ENCODE measurements around the gene CIB4. TPM values are rescaled to one million over a fixed set of nuclear protein-coding genes. Genes with fewer than 3 reads are reported as not detected.

Gene CIB4
- total RNA-seq, 1 donor from 2014 or later, result not detected

DNA sequence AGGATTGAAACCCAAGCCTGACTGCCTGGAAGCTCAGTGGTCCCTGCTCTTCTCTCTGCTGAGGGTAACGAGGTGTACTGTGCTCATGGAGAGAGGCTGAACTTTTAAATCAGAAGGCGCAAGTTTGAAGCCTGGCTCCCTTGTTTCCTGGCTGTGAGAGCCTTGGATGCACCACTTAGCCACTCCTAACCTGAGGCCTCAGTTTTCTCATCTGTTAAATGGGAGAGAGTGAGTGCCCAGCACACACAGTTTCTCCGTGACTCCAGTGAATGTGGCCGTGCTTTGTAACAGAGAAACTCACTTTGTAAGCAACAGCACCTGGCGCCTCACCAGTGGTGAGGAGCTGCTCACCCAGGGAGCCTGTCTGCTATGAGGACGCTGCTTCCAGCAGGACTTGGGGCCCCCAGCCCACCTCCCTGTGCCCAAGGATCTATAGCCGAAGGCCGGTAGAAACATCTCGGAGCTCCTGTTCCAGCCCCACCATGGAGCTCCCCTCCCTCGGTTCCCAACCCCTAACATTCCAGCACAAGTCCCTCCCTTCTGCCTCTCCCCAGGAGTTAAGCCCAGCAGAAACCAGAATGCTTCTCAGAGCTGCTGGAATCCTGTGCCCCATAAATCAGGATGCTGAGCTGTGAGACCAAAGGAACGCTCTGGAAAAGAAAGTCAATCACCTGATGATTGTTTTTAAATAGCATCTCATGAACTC is 31.1 kb upstream of the CIB4 start:
- peaks cover 8% of the 10 kb centered on the region for H3K36me3 Mint-ChIP-seq (ENCODE audit: unreplicated experiment)
- TF ChIP-seq, protein P1, sequence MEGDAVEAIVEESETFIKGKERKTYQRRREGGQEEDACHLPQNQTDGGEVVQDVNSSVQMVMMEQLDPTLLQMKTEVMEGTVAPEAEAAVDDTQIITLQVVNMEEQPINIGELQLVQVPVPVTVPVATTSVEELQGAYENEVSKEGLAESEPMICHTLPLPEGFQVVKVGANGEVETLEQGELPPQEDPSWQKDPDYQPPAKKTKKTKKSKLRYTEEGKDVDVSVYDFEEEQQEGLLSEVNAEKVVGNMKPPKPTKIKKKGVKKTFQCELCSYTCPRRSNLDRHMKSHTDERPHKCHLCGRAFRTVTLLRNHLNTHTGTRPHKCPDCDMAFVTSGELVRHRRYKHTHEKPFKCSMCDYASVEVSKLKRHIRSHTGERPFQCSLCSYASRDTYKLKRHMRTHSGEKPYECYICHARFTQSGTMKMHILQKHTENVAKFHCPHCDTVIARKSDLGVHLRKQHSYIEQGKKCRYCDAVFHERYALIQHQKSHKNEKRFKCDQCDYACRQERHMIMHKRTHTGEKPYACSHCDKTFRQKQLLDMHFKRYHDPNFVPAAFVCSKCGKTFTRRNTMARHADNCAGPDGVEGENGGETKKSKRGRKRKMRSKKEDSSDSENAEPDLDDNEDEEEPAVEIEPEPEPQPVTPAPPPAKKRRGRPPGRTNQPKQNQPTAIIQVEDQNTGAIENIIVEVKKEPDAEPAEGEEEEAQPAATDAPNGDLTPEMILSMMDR (IDR thresholded peaks at IDR 0.05; ENCODE audit: partially characterized antibody, unreplicated experiment), result no peak
- H3K27me3 Mint-ChIP-seq (ENCODE audit: unreplicated experiment), result peaks cover 11% of the 10 kb centered on the region
- H3K27ac Mint-ChIP-seq (ENCODE audit: unreplicated experiment), result no peak overlapping the region
- H3K4me1 Mint-ChIP-seq (ENCODE audit: low read depth, unreplicated experiment), result peaks cover 12% of the 10 kb centered on the region
- H3K4me3 Mint-ChIP-seq (ENCODE audit: unreplicated experiment), result no peak overlapping the region
- H3K9me3 Mint-ChIP-seq (ENCODE audit: unreplicated experiment), result no peaks in the 10 kb centered on the region
- no peak for DNase-seq

DNA sequence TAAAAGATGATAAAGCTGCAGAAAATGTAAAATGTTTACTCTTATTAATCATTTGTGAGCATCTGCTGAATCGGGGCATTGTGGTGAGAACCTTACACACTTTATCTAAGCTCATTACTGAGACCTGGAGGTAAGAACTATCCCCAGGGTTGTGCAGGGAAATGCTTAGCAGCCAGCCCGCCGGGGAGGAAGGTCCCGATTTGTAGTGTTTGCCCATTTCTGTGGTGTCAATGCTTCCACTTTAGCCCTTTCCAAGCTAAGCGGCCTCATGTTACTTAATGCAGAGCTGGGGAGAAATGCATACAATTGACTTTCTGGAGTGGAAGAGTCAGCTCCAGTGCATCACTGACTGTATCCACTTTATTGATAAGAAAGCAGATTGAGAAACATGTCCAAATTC is 30.5 kb upstream of the CIB4 start:
- peaks cover 10% of the 10 kb centered on the region for H3K36me3 Mint-ChIP-seq (ENCODE audit: unreplicated experiment)
- no peak for DNase-seq
- H3K4me3 Mint-ChIP-seq (ENCODE audit: unreplicated experiment), result no peak overlapping the region
- TF ChIP-seq, protein P1 (IDR thresholded peaks at IDR 0.05; ENCODE audit: partially characterized antibody, unreplicated experiment), result no peak
- H3K27ac Mint-ChIP-seq (ENCODE audit: unreplicated experiment), result no peak overlapping the region
- peaks cover 12% of the 10 kb centered on the region for H3K4me1 Mint-ChIP-seq (ENCODE audit: low read depth, unreplicated experiment)
- peaks cover 11% of the 10 kb centered on the region for H3K27me3 Mint-ChIP-seq (ENCODE audit: unreplicated experiment)
- peaks cover 3% of the 10 kb centered on the region for H3K9me3 Mint-ChIP-seq (ENCODE audit: unreplicated experiment)

DNA sequence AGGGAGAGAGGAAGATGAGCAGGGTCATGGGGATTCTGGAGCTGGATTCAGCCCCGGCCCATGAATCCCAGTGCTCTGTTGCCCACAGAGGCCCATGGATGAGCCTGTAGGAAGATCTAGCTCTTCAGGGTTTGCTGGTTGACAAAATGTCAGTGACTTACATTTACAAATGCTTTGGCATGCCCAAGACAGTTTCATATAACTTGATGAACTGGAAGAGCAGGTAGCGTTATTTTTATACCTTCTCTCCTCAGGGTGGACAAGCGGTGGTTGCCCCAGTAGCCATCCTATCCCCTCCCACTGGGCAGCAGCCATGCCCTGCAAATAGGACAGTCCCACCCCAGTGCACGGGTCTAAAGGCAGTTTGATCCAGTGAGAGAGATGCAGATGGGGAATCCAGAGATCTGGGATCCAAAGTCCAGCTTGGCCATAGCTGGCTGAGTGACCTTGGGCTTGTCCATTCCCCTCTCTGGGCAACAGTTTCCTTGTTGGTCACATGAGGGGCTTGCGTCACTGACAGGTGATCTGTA is 29.8 kb upstream of the CIB4 start:
- Mint-ChIP-seq H3K9me3 (ENCODE audit: unreplicated experiment) (peaks cover 3% of the 10 kb centered on the region), H3K27me3 (ENCODE audit: unreplicated experiment) (peaks cover 6% of the 10 kb centered on the region), H3K4me1 (ENCODE audit: low read depth, unreplicated experiment) (peaks cover 12% of the 10 kb centered on the region), H3K27ac (ENCODE audit: unreplicated experiment) (no peak overlapping the region), H3K4me3 (ENCODE audit: unreplicated experiment) (no peak overlapping the region), H3K36me3 (ENCODE audit: unreplicated experiment) (peaks cover 10% of the 10 kb centered on the region)
- no peak for DNase-seq
- TF ChIP-seq, protein P1 (IDR thresholded peaks at IDR 0.05; ENCODE audit: partially characterized antibody, unreplicated experiment), result no peak

DNA sequence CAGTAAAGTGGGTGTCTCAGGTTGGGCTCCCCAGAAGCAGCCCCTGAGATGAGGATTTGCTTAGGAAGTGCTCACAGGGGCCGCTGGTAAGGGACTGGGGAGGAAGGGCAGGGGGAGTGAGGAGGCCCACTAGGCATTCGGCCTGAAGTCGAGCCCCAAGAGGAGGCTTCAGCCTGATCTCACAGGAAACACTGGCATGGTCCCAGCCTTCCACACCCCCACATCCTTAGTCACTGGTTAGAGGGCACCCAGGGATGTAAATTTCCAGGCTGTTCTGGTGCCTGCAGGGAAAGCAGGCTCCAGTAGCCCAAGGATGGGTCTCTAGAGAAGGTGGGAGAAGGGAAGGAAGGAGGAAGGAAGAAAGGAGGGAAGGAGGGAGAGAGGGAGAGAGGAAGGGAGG is 29.0 kb upstream of the CIB4 start:
- H3K36me3 Mint-ChIP-seq (ENCODE audit: unreplicated experiment), result peaks cover 14% of the 10 kb centered on the region
- peaks cover 12% of the 10 kb centered on the region for H3K4me1 Mint-ChIP-seq (ENCODE audit: low read depth, unreplicated experiment)
- H3K9me3 Mint-ChIP-seq (ENCODE audit: unreplicated experiment), result peaks cover 3% of the 10 kb centered on the region
- H3K27ac Mint-ChIP-seq (ENCODE audit: unreplicated experiment), result no peak overlapping the region
- DNase-seq, result no peak
- no peak overlapping the region for H3K4me3 Mint-ChIP-seq (ENCODE audit: unreplicated experiment)
- H3K27me3 Mint-ChIP-seq (ENCODE audit: unreplicated experiment), result peaks cover 6% of the 10 kb centered on the region
- TF ChIP-seq, protein P1 (IDR thresholded peaks at IDR 0.05; ENCODE audit: partially characterized antibody, unreplicated experiment), result no peak
